Mammary microvascular endothelial cell (primary cell): ENCODE data around the gene DEFB129. TPM values are rescaled to one million over a fixed set of nuclear protein-coding genes. Genes with fewer than 3 reads are reported as not detected.

ENCODE experiments used
- total RNA-seq: library from RNA; depleted of rRNA; stranded (reverse); fragments of >200 nt; gene quantifications from 2 replicates; pipeline ENCODE4 v1.2.3, GENCODE V29; 2015

Gene DEFB129, protein sequence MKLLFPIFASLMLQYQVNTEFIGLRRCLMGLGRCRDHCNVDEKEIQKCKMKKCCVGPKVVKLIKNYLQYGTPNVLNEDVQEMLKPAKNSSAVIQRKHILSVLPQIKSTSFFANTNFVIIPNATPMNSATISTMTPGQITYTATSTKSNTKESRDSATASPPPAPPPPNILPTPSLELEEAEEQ
- total RNA-seq, result not detected in 2 replicates

GRCh38 chr20:226958-227357, at the start of gene DEFB129:
TSS of gene DEFB129 (plus strand) at chr20:227258. CDS start at chr20:227289, 31 bp downstream.

DNA sequence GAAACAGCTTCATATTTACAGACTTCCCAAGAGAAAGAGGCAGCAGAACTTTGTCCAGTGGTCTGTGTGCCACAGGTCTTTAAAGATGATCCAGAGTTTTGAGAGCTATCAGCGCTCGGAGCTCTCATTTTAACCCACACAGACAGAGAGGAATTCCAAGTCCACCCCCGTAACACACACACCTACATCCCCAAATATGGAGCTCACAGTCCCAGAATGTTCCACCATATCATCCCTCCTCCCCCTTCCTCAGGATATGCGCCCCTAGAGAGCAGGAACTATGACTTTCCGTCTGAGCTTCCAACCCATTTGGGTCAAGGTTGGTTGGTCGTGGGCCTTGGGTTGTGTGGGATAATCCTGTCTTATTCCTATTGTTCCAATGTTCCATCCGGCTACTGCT, 37.4 kb upstream of the DEFB129 start, which contains the start of gene DEFB128:
DEFB128 (minus strand) TSS at position 101 of the 400 bp plus-strand sequence; CDS start at position 13, 88 bp downstream.

DNA sequence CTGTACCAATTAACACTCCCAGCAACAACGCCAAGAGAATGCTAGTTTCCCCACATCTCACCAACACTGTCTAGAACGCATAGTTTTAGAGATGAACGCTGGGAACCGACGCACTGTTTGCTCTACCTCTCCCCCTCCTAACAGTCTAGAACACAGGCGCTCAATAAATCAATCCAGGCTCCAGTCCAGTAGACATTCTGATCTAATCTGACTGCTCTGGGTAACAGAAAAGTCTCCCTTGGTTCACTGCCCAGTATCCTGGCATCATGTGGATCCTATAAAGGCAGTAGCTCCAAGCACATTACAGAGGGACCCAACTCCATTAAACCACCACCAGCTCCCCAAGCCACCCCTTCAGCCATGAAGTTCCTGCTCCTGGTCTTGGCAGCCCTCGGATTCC, 30.4 kb downstream of the DEFB129 start, which contains the start of gene DEFB132:
DEFB132 (plus strand) TSS at position 306 of the 400 bp plus-strand sequence; CDS start at position 361, 55 bp downstream.

Other genes with a start within 250 kb of the DEFB129 start
- not detected in 2 replicates for gene DEFB125, start 139.6 kb upstream of the DEFB129 start, total RNA-seq
- not detected in 2 replicates for gene DEFB126, start 84.7 kb upstream of the DEFB129 start, total RNA-seq
- not detected in 2 replicates for gene DEFB127, start 69.8 kb upstream of the DEFB129 start, total RNA-seq
- gene DEFB128, start 37.5 kb upstream of the DEFB129 start, total RNA-seq, result not detected in 2 replicates
- gene DEFB132, start 30.5 kb downstream of the DEFB129 start, total RNA-seq, result not detected in 2 replicates
- 1.3 and 3.3 TPM in 2 replicates for gene C20orf96, start 63.5 kb downstream of the DEFB129 start, total RNA-seq
- gene ZCCHC3, start 70.3 kb downstream of the DEFB129 start, total RNA-seq, result 18.2 and 19.3 TPM in 2 replicates
- gene SOX12, start 98.3 kb downstream of the DEFB129 start, total RNA-seq, result 9.9 TPM in 2 replicates
- gene NRSN2, start 119.9 kb downstream of the DEFB129 start, total RNA-seq, result 32.0 and 35.9 TPM in 2 replicates
- 72.6 and 78.5 TPM in 2 replicates for gene TRIB3, start 153.5 kb downstream of the DEFB129 start, total RNA-seq
- 95.5 and 97.1 TPM in 2 replicates for gene RBCK1, start 181.0 kb downstream of the DEFB129 start, total RNA-seq
- gene TBC1D20, start 235.3 kb downstream of the DEFB129 start, total RNA-seq, result 23.3 and 28.2 TPM in 2 replicates